K562 (cell line): ENCODE data around the gene PIEZO2. TPM values are rescaled to one million over a fixed set of nuclear protein-coding genes. Genes with fewer than 3 reads are reported as not detected.

Source experiments
- ATAC-seq: fragments of 200-7000 bp; cut with Tn5 transposase; 3 replicates; pipeline ENCODE4 v1.9.1; 2020; ENCODE audit warnings: moderate library complexity
- BruUV-seq: library from RNA; stranded (reverse); fragments of 400-500 nt; replicated peaks from 2 replicates; lab custom pipeline; 2021; lab: Mats Ljungman, UMichigan
- CTCF ChIA-PET: fragments of 300-600 bp; formaldehyde crosslinking; extraction: SDS; loops from one replicate; lab custom pipeline; 2021; ENCODE audit warnings: low intra/inter-chr PET ratio; lab: Yijun Ruan, JAX
- POLR2A ChIA-PET: fragments of 300-600, 350-650 bp; sonication (Branson Sonifier 250); formaldehyde crosslinking; extraction: SDS; loops from one replicate; lab custom pipeline; 2021; ENCODE audit warnings: antibody characterized with exemption, inconsistent platforms; lab: Yijun Ruan, JAX
- DNase-seq, 4 experiments: peaks; one replicate each; pipeline versions ENCODE4 v3.0.0 to v3.0.0-alpha.2; 2011 to 2018; ENCODE audit warnings: low spot score in 3 of 4, mixed read lengths in 3 of 4; ENCODE audit errors: extremely low read depth in 1 of 4
- FAIRE-seq: peaks from 2 replicates; lab custom pipeline; 2011; peaks lifted over from hg19 to GRCh38; lab: Jason Lieb, UNC
- H2AFZ ChIP-seq: 2 replicates; pipeline ENCODE4 v1.6.0; 2011; ENCODE audit warnings: low read depth, low read length, control low read depth, inconsistent platforms
- H3K27ac ChIP-seq: fragments of 200-600 bp; 3 replicates; pipeline ENCODE4 v1.8.0; 2011; ENCODE audit warnings: low read depth, mild to moderate bottlenecking, control low read depth, inconsistent platforms, low read length, moderate library complexity, mixed read lengths; ENCODE audit errors: extremely low read depth
- H3K27me3 ChIP-seq, 2 experiments: fragments of 300-600 bp in 1 of 2; 2 replicates in 1 of 2; 3 replicates in 1 of 2; pipeline versions ENCODE4 v1.6.0 to v1.8.0; 2011; ENCODE audit warnings: inconsistent platforms in 2 of 2, low read length in 2 of 2, mild to moderate bottlenecking in 1 of 2, mixed read lengths in 1 of 2, moderate library complexity in 1 of 2; ENCODE audit not compliant: control insufficient read depth in 2 of 2, insufficient read depth in 2 of 2
- H3K36me3 ChIP-seq: fragments of 300-600 bp; 3 replicates; pipeline ENCODE4 v1.8.0; 2011; ENCODE audit warnings: mild to moderate bottlenecking, low read length, inconsistent platforms; ENCODE audit not compliant: control insufficient read depth, insufficient read depth
- H3K4me1 ChIP-seq, 2 experiments: fragments of 200-600 bp in 1 of 2; replicated peaks in 1 of 2; 2 replicates in 1 of 2; 3 replicates in 1 of 2; pipeline versions ENCODE4 v1.5.1 to v1.8.0; 2011; ENCODE audit warnings: inconsistent platforms in 2 of 2, low read length in 2 of 2, mild to moderate bottlenecking in 1 of 2, mixed read lengths in 1 of 2, moderate library complexity in 1 of 2; ENCODE audit not compliant: control insufficient read depth in 2 of 2, insufficient read depth in 2 of 2
- H3K4me2 ChIP-seq: 2 replicates; pipeline ENCODE4 v1.6.1; 2011; ENCODE audit warnings: low read length, control low read depth, inconsistent platforms, mixed read lengths; ENCODE audit not compliant: insufficient read depth
- H3K4me3 ChIP-seq: fragments of 200-600 bp; sonication (generic), shearing (Covaris generic); 2 replicates; pipeline ENCODE4 v1.5.1; 2016; ENCODE audit warnings: control low read depth, inconsistent platforms
- H3K79me2 ChIP-seq: fragments of 200-600 bp; 3 replicates; pipeline ENCODE4 v1.8.0; 2011; ENCODE audit warnings: low read length, inconsistent platforms; ENCODE audit not compliant: control insufficient read depth, insufficient read depth
- H3K9ac ChIP-seq, 2 experiments: 2 replicates each; pipeline versions ENCODE4 v1.6.0 to v1.6.1; 2011; ENCODE audit warnings: low read depth in 2 of 2, low read length in 2 of 2, control low read depth in 1 of 2, inconsistent platforms in 1 of 2, mild to moderate bottlenecking in 1 of 2, mixed read lengths in 1 of 2; ENCODE audit not compliant: insufficient read depth in 1 of 2
- H3K9me1 ChIP-seq: one replicate; pipeline ENCODE4 v1.6.0; 2011; ENCODE audit warnings: inconsistent platforms, mild to moderate bottlenecking, low read length, moderate library complexity; ENCODE audit not compliant: control insufficient read depth, insufficient read depth
- H3K9me3 ChIP-seq: replicated peaks from 2 replicates; pipeline ENCODE4 v1.5.1; 2011; ENCODE audit warnings: low read depth, low read length, inconsistent platforms; ENCODE audit not compliant: control insufficient read depth, insufficient read depth
- H4K20me1 ChIP-seq: replicated peaks from 2 replicates; pipeline ENCODE4 v1.6.1; 2011; ENCODE audit warnings: low read length, inconsistent platforms, mixed read lengths; ENCODE audit not compliant: control insufficient read depth, insufficient read depth
- ARNT ChIP-seq, 2 experiments: fragments of 450-650 bp; IDR thresholded peaks; 2 replicates each; pipeline ENCODE4 v1.6.1; 2016; ENCODE audit warnings: mild to moderate bottlenecking in 1 of 2
- HDAC1 ChIP-seq, 2 experiments: fragments of 450-650 bp; IDR thresholded peaks; 2 replicates each; pipeline ENCODE4 v1.6.1; 2016 to 2017; ENCODE audit warnings: inconsistent platforms in 1 of 2, mild to moderate bottlenecking in 1 of 2, moderate library complexity in 1 of 2
- HDAC8 ChIP-seq: fragments of 450-650 bp; IDR thresholded peaks from 2 replicates; pipeline ENCODE4 v1.6.1; 2016; ENCODE audit warnings: mild to moderate bottlenecking, missing genetic modification characterization, moderate library complexity, missing compliant biosample characterization
- KHSRP ChIP-seq: fragments of 450-650 bp; IDR thresholded peaks from 2 replicates; pipeline ENCODE4 v1.6.1; 2017
- NFYB ChIP-seq: IDR thresholded peaks from 2 replicates; pipeline ENCODE4 v1.6.1; 2011; ENCODE audit warnings: mild to moderate bottlenecking, moderate library complexity; ENCODE audit not compliant: insufficient read length; ENCODE audit errors: extremely low read depth
- RBFOX2 ChIP-seq: fragments of 200-400 bp; formaldehyde crosslinking; IDR thresholded peaks from 2 replicates; pipeline ENCODE4 v1.6.1; 2017; ENCODE audit warnings: low read depth, mild to moderate bottlenecking, low read length, moderate library complexity
- TAF15 ChIP-seq: fragments of 200-400 bp; formaldehyde crosslinking; IDR thresholded peaks from 2 replicates; pipeline ENCODE4 v1.6.1; 2017; ENCODE audit warnings: mild to moderate bottlenecking, low read depth, low read length, moderate library complexity
- TCF7 ChIP-seq: sonication (generic); IDR thresholded peaks from 2 replicates; pipeline ENCODE4 v1.6.1; 2016; ENCODE audit warnings: antibody characterized with exemption, borderline replicate concordance
- ZEB2 ChIP-seq: fragments of 450-650 bp; IDR thresholded peaks from 2 replicates; pipeline ENCODE4 v1.6.1; 2016
- ZFP1 ChIP-seq: fragments of 450-650 bp; formaldehyde crosslinking; IDR thresholded peaks from 2 replicates; pipeline ENCODE4 v1.4.0; 2020; ENCODE audit warnings: mild to moderate bottlenecking, mixed read lengths
- ZNF785 ChIP-seq: fragments of 250-450 bp; sonication (Bioruptor Pico); IDR thresholded peaks from 2 replicates; pipeline ENCODE4 v1.4.0; 2020; ENCODE audit warnings: mild to moderate bottlenecking
- WGBS: fragments of 100-300 bp; shearing (Covaris generic); methylation state at CpG from one replicate; pipeline ENCODE4 v1.1.6; 2016; ENCODE audit warnings: low coverage, mixed read lengths; ENCODE audit not compliant: insufficient coverage; ENCODE audit errors: missing lambda C conversion rate; 5-methylcytosine and 5-hydroxymethylcytosine counted together
- in situ Hi-C: fragments of 300-500 bp; cut with MboI; formaldehyde crosslinking; loops from 4 replicates; pipeline ENCODE4 v1.15.0; 2018; ENCODE audit warnings: inconsistent platforms, mixed read lengths
- intact Hi-C: fragments of 100-400 bp; cut with micrococcal nuclease; formaldehyde crosslinking; loops from 2 replicates; pipeline ENCODE4 v1.14.2; 2022
- polyA plus RNA-seq, 8 experiments: library from polyadenylated mRNA; depleted of rRNA in 4 of 8; stranded (reverse) in 5 of 8; unstranded in 3 of 8; fragments of >200 nt; fragmentation: Nextera tagmentation in 2 of 8; fragmentation: Illumina TruSeq in 1 of 8; extraction: Ambion mirVana in 2 of 8; extraction: Trizol in 1 of 8; gene quantifications; 2 replicates each; pipeline versions ENCODE4 v1.2.1 to v1.2.3, GENCODE V29; 2011 to 2014; ENCODE audit warnings: inconsistent platforms in 1 of 8, missing spikeins in 1 of 8
- total RNA-seq, 7 experiments: library from RNA; depleted of rRNA in 6 of 7; stranded (reverse); fragments of >200 nt in 6 of 7; fragmentation: Illumina TruSeq in 2 of 7; extraction: Trizol in 2 of 7; gene quantifications; 2 replicates each; pipeline versions ENCODE4 v1.2.1 to v1.2.3, GENCODE V29; 2011 to 2021; ENCODE audit warnings: low replicate concordance in 1 of 7
- TF ChIP-seq, protein P1 (sequence below): IDR thresholded peaks from 2 replicates; pipeline ENCODE4 v1.6.1; 2014; ENCODE audit warnings: antibody characterized with exemption
- TF ChIP-seq, protein P2 (sequence below), 2 experiments: fragments of 450-650 bp in 1 of 2; sonication (generic) in 1 of 2; formaldehyde crosslinking in 1 of 2; IDR thresholded peaks in 1 of 2; conservative IDR thresholded peaks in 1 of 2; 2 replicates each; pipeline versions ENCODE4 v1.6.1 to v1.8.1; 2016 to 2023; ENCODE audit warnings: mild to moderate bottlenecking in 2 of 2, moderate library complexity in 2 of 2, inconsistent platforms in 1 of 2, missing genetic modification reagents in 1 of 2
- TF ChIP-seq, protein P3 (sequence below): fragments of 250-450 bp; sonication (Bioruptor Pico); IDR thresholded peaks from 2 replicates; pipeline ENCODE4 v1.8.0; 2021; ENCODE audit warnings: moderate library complexity, mild to moderate bottlenecking, inconsistent platforms
- TF ChIP-seq, protein P4 (sequence below), 2 experiments: fragments of 450-650 bp; IDR thresholded peaks; 2 replicates each; pipeline ENCODE4 v1.6.1; 2016
- TF ChIP-seq, protein P5 (sequence below): fragments of 450-650 bp; formaldehyde crosslinking; IDR thresholded peaks from 2 replicates; pipeline ENCODE4 v1.4.0; 2020; ENCODE audit warnings: mild to moderate bottlenecking, moderate library complexity

The PIEZO2 gene
- total and polyA plus RNA-seq, 9 of the 15 experiments (the other 6 are each of a cell fraction or from before 2014, with no cell fraction given) = 0.54 to 4.1 (median 2.0) TPM

DNA sequence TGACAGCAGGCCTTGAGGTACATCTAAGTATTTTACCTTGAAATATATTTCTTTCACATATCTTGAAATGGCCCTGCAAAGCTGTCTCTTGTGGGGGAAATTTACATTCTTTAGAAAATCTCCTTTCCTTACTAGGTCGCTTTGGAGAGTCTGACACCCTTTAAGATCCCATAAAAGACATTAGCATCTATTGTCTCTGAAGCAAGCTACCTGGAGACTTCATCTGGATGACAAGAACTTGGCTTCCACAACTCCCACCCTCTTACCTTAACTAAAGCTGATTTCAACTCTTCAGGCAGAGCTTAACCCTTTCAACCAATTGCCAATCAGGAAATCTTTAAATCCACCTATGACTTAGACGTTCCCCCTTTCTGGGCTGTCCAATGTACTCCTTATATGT lies 219.3 kb downstream of the PIEZO2 start:
- H3K27ac ChIP-seq = no peak overlapping the region
- in situ Hi-C loops (no loop called here), intact Hi-C loops (no loop called here)
- TF ChIP-seq TCF7 (no peak), ZFP1 (CRISPR knock-in tag) (no peak), KHSRP (no peak), TAF15 (no peak), ZEB2 (no peak), NFYB (no peak), ZNF785 (no peak), HDAC8 (tag) (no peak), ARNT (IDR thresholded peaks at IDR 0.05) (no peak), RBFOX2 (no peak), HDAC1 (IDR thresholded peaks at IDR 0.05) (no peak)
- TF ChIP-seq, protein P1, sequence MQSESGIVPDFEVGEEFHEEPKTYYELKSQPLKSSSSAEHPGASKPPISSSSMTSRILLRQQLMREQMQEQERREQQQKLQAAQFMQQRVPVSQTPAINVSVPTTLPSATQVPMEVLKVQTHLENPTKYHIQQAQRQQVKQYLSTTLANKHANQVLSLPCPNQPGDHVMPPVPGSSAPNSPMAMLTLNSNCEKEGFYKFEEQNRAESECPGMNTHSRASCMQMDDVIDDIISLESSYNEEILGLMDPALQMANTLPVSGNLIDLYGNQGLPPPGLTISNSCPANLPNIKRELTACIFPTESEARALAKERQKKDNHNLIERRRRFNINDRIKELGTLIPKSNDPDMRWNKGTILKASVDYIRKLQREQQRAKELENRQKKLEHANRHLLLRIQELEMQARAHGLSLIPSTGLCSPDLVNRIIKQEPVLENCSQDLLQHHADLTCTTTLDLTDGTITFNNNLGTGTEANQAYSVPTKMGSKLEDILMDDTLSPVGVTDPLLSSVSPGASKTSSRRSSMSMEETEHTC = no peak
- TF ChIP-seq, protein P2, sequence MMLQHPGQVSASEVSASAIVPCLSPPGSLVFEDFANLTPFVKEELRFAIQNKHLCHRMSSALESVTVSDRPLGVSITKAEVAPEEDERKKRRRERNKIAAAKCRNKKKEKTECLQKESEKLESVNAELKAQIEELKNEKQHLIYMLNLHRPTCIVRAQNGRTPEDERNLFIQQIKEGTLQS (IDR thresholded peaks at IDR 0.05) = no peak
- TF ChIP-seq, protein P2 (CRISPR knock-in tag; conservative IDR thresholded peaks at IDR 0.05) = no peak
- TF ChIP-seq, protein P3, sequence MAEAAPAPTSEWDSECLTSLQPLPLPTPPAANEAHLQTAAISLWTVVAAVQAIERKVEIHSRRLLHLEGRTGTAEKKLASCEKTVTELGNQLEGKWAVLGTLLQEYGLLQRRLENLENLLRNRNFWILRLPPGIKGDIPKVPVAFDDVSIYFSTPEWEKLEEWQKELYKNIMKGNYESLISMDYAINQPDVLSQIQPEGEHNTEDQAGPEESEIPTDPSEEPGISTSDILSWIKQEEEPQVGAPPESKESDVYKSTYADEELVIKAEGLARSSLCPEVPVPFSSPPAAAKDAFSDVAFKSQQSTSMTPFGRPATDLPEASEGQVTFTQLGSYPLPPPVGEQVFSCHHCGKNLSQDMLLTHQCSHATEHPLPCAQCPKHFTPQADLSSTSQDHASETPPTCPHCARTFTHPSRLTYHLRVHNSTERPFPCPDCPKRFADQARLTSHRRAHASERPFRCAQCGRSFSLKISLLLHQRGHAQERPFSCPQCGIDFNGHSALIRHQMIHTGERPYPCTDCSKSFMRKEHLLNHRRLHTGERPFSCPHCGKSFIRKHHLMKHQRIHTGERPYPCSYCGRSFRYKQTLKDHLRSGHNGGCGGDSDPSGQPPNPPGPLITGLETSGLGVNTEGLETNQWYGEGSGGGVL (CRISPR knock-in tag) = no peak
- TF ChIP-seq, protein P4, sequence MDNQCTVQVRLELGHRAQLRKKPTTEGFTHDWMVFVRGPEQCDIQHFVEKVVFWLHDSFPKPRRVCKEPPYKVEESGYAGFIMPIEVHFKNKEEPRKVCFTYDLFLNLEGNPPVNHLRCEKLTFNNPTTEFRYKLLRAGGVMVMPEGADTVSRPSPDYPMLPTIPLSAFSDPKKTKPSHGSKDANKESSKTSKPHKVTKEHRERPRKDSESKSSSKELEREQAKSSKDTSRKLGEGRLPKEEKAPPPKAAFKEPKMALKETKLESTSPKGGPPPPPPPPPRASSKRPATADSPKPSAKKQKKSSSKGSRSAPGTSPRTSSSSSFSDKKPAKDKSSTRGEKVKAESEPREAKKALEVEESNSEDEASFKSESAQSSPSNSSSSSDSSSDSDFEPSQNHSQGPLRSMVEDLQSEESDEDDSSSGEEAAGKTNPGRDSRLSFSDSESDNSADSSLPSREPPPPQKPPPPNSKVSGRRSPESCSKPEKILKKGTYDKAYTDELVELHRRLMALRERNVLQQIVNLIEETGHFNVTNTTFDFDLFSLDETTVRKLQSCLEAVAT (IDR thresholded peaks at IDR 0.05) = no peak
- TF ChIP-seq, protein P5, sequence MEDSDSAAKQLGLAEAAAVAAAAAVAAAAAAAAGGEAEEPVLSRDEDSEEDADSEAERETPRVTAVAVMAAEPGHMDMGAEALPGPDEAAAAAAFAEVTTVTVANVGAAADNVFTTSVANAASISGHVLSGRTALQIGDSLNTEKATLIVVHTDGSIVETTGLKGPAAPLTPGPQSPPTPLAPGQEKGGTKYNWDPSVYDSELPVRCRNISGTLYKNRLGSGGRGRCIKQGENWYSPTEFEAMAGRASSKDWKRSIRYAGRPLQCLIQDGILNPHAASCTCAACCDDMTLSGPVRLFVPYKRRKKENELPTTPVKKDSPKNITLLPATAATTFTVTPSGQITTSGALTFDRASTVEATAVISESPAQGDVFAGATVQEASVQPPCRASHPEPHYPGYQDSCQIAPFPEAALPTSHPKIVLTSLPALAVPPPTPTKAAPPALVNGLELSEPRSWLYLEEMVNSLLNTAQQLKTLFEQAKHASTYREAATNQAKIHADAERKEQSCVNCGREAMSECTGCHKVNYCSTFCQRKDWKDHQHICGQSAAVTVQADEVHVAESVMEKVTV = no peak
- H2AFZ ChIP-seq = no peak overlapping the region
- H3K4me1 ChIP-seq = no peaks in the 10 kb centered on the region
- H3K36me3 ChIP-seq = no peaks in the 10 kb centered on the region
- no peak overlapping the region for H3K9ac ChIP-seq
- H3K4me3 ChIP-seq = no peak overlapping the region
- FAIRE-seq (no peak), DNase-seq (no peak), ATAC-seq (no peak)
- no peaks in the 10 kb centered on the region for H3K9me1 ChIP-seq
- no peak overlapping the region for H3K4me2 ChIP-seq
- POLR2A ChIA-PET = no interaction called here
- no peaks in the 10 kb centered on the region for H4K20me1 ChIP-seq
- CTCF ChIA-PET = no interaction called here
- no peaks in the 10 kb centered on the region for H3K79me2 ChIP-seq
- 0% methylated on average over 2 of the region's 2 CpGs for WGBS
- no TSS peak for BruUV-seq
- peaks cover 0 to 2% of the 10 kb centered on the region in 2 experiments; a peak in 3 of 5 replicates for H3K27me3 ChIP-seq
- no peaks in the 10 kb centered on the region for H3K9me3 ChIP-seq
